ENCODE results near the gene ACAN.

ACAN gene

DNA sequence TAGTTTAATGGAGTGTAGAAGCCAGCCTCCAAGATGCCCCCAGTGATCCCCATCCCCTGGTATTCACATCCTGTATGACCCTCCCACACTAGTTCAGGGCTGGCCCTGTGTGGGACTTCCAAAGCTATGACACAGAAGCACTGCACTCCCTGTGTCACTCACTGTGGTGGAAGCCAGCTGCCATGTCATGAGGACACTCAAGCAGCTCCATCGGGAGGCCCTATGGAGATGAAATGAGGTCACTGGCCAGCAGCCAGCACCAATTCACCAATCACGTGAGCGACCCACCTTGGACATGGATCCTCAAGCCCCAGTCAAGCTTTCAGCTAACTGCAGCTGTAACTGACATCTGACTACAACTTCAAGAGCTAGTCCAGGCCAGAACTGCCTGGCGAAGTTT lies 3.9 kb upstream of the ACAN start:
- no peak for DNase-seq (ENCODE audit: low read depth)
- TF ChIP-seq, protein P1, sequence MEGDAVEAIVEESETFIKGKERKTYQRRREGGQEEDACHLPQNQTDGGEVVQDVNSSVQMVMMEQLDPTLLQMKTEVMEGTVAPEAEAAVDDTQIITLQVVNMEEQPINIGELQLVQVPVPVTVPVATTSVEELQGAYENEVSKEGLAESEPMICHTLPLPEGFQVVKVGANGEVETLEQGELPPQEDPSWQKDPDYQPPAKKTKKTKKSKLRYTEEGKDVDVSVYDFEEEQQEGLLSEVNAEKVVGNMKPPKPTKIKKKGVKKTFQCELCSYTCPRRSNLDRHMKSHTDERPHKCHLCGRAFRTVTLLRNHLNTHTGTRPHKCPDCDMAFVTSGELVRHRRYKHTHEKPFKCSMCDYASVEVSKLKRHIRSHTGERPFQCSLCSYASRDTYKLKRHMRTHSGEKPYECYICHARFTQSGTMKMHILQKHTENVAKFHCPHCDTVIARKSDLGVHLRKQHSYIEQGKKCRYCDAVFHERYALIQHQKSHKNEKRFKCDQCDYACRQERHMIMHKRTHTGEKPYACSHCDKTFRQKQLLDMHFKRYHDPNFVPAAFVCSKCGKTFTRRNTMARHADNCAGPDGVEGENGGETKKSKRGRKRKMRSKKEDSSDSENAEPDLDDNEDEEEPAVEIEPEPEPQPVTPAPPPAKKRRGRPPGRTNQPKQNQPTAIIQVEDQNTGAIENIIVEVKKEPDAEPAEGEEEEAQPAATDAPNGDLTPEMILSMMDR (conservative IDR thresholded peaks at IDR 0.05; ENCODE audit: low read depth, low read length): no peak
- no peak overlapping the region for H3K4me3 ChIP-seq (ENCODE audit: low read length)

DNA sequence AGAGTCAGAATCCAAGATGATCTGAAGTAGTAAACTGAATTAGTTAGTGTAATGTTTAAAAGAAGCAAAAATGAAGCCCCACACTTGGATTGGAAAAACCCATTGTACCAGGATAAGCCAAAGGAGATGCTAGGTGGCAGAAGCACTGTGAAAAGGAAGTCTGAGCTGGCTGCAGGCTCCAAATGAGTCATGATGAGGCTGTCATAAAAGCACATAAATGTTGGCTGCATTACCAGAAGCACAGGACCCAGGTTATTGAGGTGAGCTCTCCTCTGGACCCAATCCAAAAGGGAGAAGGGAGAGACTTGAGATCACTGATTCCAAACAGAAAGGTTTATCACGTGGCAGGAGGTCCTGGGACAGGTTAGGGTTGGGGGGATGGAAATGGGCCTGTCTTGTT lies 3.2 kb upstream of the ACAN start:
- no peak overlapping the region for H3K4me3 ChIP-seq (ENCODE audit: low read length)
- DNase-seq (ENCODE audit: low read depth): no peak
- TF ChIP-seq, protein P1 (conservative IDR thresholded peaks at IDR 0.05; ENCODE audit: low read depth, low read length): no peak

DNA sequence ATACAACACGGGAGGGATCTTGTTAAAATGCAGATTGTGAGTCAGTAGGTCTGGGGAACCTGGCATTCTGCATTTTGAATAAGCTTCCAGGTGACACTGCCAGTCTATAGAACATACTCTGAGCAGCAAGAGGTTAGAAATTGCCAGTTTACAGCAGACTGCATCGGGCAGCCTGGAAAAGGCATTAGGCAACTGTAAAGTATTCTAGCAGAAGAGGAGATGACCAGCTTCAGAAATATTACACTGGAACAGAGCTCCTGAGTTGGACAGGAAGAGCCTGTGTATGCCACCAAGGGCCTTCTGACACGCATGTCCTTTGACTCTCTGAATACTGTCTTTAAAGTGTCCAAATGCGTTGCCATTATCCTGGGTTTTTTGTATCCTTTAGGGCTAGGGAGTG lies 2.5 kb upstream of the ACAN start:
- H3K4me3 ChIP-seq (ENCODE audit: low read length): no peak overlapping the region
- DNase-seq (ENCODE audit: low read depth): no peak
- TF ChIP-seq, protein P1 (conservative IDR thresholded peaks at IDR 0.05; ENCODE audit: low read depth, low read length): no peak

DNA sequence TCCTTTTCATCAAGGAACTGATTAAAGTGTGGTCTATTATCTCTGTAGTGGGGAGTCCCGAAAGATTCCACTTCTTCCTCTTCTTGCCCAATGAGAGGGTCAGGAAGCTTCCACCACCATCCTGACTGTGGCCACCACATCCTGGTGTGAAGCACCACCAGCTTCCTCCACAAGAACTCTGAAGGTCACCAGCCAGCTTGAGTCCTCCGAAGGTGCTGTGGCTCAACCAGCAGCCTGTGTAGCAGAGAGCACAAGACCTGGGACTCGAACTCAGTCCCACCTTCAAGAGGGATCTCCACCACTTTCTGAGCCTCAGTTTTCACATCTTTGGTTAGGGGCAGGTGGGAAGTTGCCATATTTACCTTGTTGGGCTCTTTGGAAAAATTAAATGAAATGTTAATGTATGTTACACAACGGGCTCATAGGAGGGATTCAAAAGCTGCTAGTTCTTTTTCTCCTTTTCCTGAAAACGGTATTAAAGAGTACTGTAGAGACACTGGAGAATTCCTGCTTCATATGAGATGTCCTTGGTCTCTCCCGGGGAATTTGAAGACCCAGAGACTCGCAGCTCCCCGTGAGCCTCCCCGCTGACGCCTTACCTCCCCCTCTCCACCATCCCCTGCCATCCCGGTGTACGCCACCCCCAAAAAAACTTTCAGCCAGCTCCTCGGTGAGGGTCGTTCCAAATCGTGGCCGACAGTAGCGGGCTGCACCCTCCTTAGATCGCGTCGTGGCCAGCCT lies 816 bp upstream of the ACAN start:
- no peak overlapping the region for H3K4me3 ChIP-seq (ENCODE audit: low read length)
- DNase-seq (ENCODE audit: low read depth): no peak
- TF ChIP-seq, protein P1 (conservative IDR thresholded peaks at IDR 0.05; ENCODE audit: low read depth, low read length): no peak

DNA sequence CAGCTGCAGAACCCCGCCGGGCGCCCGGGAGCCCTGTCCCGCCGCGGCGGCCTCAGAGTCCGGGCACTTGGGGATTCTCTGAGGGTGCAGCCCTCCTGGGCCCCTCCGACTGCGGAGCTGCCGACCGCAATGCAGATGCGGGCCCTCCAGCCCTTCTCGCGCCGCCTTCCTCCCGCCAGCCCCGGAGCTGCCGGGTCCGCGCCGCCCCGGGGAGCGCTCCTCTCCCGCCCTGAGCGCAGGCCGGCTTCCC lies 320 bp upstream of the ACAN start:
- TF ChIP-seq, protein P1 (conservative IDR thresholded peaks at IDR 0.05; ENCODE audit: low read depth, low read length): no peak
- no peak for DNase-seq (ENCODE audit: low read depth)
- no peak overlapping the region for H3K4me3 ChIP-seq (ENCODE audit: low read length)

DNA sequence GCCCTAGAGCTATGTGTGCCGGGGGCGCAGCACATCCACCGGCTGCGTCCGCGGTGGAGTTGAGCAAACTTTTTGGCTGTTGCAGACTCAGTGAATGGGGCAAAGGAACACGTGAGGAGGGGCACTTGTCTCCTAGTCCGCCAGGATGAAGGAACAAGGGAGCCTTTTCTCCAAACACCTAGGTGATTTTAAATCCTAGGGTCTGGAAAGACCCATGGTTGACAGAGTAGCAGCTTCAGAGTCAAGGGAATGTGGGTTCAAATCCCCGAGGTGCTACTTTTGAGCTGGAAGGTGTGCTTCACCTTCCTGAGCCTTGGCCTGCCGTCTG lies 648 bp downstream of the ACAN start:
- no peak for DNase-seq (ENCODE audit: low read depth)
- TF ChIP-seq, protein P1 (conservative IDR thresholded peaks at IDR 0.05; ENCODE audit: low read depth, low read length): no peak
- H3K4me3 ChIP-seq (ENCODE audit: low read length): no peak overlapping the region

DNA sequence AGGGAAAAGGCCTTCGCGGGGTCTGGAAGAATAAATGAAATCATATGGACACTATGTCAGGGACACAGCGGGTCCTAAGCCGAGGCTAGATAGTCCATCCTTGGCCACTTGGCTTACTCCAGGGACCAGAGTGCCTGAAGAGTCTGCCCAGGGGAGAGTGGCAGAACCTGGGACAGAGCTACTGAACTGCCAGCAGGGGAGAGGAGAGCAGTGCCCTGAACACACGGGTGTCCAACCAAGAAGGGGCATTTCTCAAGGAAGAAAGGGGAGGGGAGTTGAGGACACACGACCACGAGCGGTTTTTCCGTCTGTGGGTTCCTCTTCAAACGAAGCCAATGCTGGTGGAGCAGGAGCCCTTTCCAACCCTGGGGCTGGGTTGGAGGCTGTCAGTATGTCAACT lies 1.0 kb downstream of the ACAN start:
- no peak overlapping the region for H3K4me3 ChIP-seq (ENCODE audit: low read length)
- TF ChIP-seq, protein P1 (conservative IDR thresholded peaks at IDR 0.05; ENCODE audit: low read depth, low read length): no peak

More for the DNA sequence above, 1.0 kb downstream of the ACAN start:
- DNase-seq (ENCODE audit: low read depth): no peak
